Measurements from ENCODE around the gene ZNF536. TPM values are rescaled to one million over a fixed set of nuclear protein-coding genes. Genes with fewer than 3 reads are reported as not detected.

ZNF536 gene
- polyA plus RNA-seq, 5 donors: 2.6 to 4.7 (median 4.3) TPM

DNA sequence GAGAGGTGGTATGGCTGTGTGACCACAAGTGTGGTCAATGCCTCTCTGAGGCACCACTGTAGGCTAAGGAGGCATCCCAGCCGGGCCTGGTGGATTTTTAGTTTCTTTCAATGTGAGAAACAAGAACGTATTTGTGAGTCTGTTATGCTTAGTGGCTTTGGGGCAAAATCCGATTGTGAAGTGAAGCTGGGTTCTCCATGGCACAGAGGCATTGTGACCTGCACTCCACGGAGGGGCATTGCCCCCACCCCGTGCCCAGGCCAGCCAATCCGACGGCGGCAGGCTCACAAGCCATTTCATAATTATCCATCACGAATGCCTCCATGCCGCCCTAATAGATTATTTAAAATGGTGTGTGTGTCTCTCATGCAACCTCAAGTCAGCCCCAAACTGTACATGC lies 151.6 kb downstream of the ZNF536 start:
- DNase-seq: no peak

DNA sequence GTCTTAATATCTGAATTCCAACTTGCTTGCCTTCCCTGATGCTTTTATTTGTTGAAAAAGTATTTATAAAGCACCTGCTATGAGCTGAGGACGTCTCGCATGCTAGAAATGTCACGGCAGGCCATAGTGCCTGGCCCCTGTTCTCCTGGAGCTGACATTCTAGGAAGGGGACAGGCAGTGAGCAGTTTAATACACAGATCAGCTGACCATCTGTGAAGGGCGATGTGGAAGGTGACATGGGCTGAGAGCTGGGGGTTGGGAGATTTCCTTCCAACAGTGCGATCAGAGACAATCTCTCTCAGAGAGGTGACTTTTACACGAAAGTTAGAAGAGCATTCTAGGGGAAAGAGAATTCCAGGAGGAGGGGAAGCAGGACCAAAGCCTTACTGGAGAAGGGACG lies 153.2 kb downstream of the ZNF536 start:
- DNase-seq: no peak

- no peak for DNase-seq
Measured at GRCh38 chr19:30528919-30529318, 156.7 kb downstream of the ZNF536 start.

- no peak for DNase-seq
Measured at GRCh38 chr19:30529876-30530275, 157.7 kb downstream of the ZNF536 start.

GRCh38 chr19:30530751-30531150 lies 158.6 kb downstream of the ZNF536 start:
- DNase-seq: no peak

- DNase-seq: no peak
Measured at GRCh38 chr19:30535011-30535410, 162.8 kb downstream of the ZNF536 start.

- no peak for DNase-seq
Measured at GRCh38 chr19:30536975-30537374, 164.8 kb downstream of the ZNF536 start.

DNA sequence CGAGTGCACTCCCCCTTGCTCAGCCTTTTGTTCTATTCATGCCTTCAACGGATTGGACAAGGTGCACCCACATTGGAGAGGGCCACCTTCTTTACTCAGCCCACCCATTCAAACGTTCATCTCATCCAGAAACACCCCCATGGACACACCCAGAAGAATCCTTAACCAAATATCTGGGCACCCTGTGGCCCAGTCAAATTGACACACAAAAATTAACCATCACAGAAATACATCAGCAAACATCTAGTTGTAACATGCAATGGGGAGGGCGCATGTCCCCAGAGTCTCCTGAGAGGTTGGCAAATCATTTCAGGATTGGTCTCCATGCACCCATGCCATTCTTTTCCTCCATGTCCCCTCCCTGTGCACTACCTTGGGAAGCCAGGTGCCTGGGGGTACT lies 167.1 kb downstream of the ZNF536 start:
- no peak for DNase-seq

GRCh38 chr19:30539981-30540380 lies 167.8 kb downstream of the ZNF536 start:
- DNase-seq: no peak

DNA sequence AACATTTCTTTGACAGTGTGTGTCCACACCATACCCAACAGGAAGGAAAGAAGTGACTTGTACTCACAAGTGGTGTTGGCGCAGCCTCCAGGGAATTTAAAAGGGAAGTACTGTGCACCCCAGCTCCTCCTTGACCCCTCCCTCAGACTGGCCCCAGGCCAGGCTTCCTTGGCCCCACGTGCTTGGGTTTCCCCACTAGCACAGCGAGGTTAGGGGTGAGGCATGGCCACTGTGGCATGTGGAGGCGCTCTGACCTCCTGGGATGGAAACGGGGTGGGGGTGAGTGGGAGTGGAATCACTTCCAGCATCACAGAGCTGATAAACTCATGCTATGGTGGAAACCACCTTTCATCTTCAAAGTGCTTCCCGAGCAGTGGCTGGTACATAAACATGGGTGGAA lies 168.6 kb downstream of the ZNF536 start:
- no peak for DNase-seq

DNA sequence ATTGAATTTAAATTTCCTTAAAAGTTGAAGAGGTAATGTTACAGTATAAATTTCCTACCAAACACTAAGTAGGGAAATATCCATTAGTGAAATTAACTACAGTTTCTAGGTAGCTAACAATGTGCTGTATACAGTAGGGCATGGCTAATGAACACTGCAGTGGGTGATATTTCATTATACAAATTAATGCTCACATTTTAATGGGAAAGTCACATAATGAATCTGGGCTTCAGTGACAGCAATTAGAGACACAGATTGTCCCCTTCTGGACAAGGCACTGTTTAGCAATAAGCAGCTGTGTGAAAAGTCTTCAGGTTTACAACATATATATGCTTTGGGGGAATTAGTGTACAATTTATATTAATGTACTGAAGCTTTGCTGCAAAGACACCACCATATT lies 169.4 kb downstream of the ZNF536 start:
- no peak for DNase-seq

DNA sequence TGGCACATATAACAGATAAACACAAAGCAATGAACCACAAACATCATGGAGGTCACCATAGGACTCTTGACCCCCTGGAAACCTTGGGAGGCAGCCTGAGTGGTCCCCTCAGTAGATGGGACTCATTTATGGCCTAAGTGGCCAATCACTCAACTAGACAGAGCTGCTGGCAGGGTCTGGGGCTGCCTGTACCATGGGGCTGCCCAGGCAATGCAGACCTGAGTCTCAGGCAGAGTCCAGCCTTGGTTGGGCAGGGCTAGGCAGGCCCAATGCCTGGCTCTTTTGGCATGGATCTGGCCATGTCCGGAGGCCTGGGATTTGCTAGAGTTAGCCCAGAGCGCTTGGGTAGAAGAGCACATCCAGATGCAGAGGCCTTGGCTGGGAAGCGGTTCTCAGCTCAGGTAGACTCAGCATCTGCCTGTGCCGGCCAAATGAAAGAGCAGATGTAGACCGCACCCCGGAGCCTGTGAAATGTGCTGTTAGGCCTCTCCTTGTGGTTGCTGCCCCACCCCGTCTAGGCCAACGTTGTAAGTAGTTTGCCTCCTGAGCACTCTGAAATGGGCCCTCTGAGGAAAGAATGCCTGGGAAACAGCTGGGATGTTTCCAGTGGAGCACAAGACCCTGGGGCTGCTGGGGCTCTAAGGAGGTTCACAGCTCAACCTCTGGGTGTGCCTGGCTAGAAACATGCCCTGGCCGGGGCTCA lies 171.2 kb downstream of the ZNF536 start:
- DNase-seq: no peak

DNA sequence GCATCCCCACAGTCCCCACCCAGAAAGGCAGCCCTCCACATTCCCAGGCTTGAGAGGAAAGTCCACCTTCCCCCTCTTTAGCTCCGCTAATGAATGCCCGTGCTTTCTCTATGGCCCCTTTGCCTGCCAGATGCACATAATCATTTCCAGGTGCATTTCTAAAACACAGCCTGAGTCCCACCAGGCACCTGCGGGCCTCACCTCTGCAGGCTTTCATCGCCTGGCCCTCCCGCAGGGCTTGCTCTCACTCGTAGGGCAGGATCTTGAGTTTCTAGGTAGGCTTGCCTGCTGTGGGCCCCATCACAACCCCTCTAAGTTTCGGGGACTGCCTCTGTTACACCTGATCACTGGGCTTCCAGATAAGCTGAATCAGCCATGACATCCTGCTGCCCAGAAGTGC lies 173.6 kb downstream of the ZNF536 start:
- no peak for DNase-seq

- no peak for DNase-seq
Measured at GRCh38 chr19:30546332-30546731, 174.1 kb downstream of the ZNF536 start.

- DNase-seq: peak; percentile 16 to 39
Measured at GRCh38 chr19:30547246-30547645, 175.1 kb downstream of the ZNF536 start.

GRCh38 chr19:30549151-30549550 lies 177.0 kb downstream of the ZNF536 start:
- DNase-seq: no peak

DNA sequence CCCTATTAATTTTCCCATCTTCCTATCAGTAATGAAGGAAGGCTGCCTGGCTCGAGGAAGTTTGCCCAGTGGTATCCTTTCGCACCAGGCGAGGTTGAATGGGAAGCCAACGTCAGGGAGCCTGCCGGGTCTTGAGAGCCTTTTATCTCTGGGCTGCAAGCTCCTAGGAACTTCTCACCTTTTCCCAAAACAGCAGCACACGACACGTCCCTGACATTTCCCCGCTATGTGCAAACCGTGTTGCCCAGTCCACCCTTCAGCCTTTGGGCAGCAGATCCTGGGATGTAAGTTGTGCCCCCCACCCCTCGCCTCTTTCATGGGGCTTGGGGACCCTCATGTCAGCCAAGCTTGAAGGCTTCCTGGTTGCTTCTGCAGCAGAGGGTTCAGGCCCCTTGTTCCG lies 179.1 kb downstream of the ZNF536 start:
- DNase-seq: no peak

- no peak for DNase-seq
Measured at GRCh38 chr19:30552593-30552992, 180.4 kb downstream of the ZNF536 start.

- DNase-seq: no peak
Measured at GRCh38 chr19:30555075-30555790, 183.0 kb downstream of the ZNF536 start.

DNA sequence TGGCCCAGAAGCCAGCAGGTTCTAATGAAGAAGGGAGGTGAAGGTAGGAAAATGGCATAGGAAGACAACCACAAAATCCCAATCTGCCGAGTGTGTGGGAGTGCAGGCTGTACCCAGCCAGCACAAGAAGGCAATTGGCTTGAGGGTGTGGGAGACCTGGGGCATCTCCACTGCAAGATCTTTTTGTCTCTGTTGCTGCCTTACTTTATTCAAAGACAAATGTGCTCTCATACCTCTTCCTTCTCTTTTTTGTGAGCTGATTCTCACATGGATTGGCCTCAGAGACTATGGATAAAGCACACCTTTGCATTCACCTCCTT lies 183.6 kb downstream of the ZNF536 start:
- DNase-seq: no peak

DNA sequence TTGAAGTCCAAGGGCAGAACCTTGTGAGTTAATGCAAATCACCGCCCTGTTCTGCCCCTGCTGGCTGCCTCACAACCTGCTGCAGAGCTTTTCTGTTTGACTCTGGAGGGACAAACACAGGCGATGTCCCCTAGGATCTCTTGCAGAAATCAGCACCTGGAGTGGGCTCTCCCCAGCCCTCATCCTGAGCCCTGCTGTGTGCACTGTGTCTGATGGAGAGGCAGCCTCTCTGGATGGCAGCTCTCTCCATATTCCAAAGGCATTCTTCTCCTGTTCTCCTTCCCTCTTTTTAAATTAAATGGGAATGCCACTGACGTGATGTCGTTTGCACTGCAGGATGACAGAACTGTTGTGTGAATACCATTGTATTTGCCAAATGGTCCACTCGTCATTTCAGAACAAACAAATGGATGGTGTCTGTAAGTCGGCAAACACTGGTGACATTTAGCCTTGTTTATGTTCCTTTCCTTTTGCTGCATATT lies 184.1 kb downstream of the ZNF536 start:
- peak in 1 of 2 donors; percentile 14 for DNase-seq

GRCh38 chr19:30557212-30557611 lies 185.0 kb downstream of the ZNF536 start:
- DNase-seq: no peak

- DNase-seq: no peak
Measured at GRCh38 chr19:30557927-30558557, 185.9 kb downstream of the ZNF536 start.
